HepG2 (cell line): ENCODE data around the gene PCNX1. TPM values are rescaled to one million over a fixed set of nuclear protein-coding genes. Genes with fewer than 3 reads are reported as not detected.
"Not testable (repeated sequence)": the region's sequence is repeated elsewhere in the genome, so short reads cannot be mapped to it uniquely, and the experiment has no call there.

Experiments used
- ATAC-seq: fragments of 200-7000 bp; cut with Tn5 transposase; 3 replicates; pipeline ENCODE4 v1.9.1; 2020; ENCODE audit warnings: mild to moderate bottlenecking, moderate library complexity
- BruUV-seq: library from RNA; stranded (reverse); fragments of 400-500 nt; replicated peaks from 2 replicates; lab custom pipeline; 2021; lab: Mats Ljungman, UMichigan
- CTCF ChIA-PET: fragments of 300-600 bp; formaldehyde crosslinking; extraction: SDS; loops from one replicate; lab custom pipeline; 2021; ENCODE audit warnings: low total read pairs, inconsistent platforms, low intra/inter-chr PET ratio; lab: Yijun Ruan, JAX
- POLR2A ChIA-PET: fragments of 350-600 bp; sonication (Branson Sonifier 250); formaldehyde crosslinking; loops from one replicate; lab custom pipeline; 2020; ENCODE audit warnings: antibody characterized with exemption, inconsistent platforms; lab: Yijun Ruan, JAX
- DNase-seq: peaks from one replicate; pipeline ENCODE4 v3.0.0-alpha.2; 2015; ENCODE audit warnings: low spot score
- FAIRE-seq: peaks from 3 replicates; lab custom pipeline; 2011; peaks lifted over from hg19 to GRCh38; lab: Jason Lieb, UNC
- H2AFZ ChIP-seq: one replicate; pipeline ENCODE4 v1.6.1; 2011; ENCODE audit warnings: low read length, inconsistent platforms
- H3K27ac ChIP-seq: fragments of 300-600 bp; 3 replicates; pipeline ENCODE4 v1.8.0; 2011; ENCODE audit warnings: mixed run types, mild to moderate bottlenecking, mixed read lengths, low read length, inconsistent platforms; ENCODE audit not compliant: insufficient read depth; ENCODE audit errors: extremely low read length
- H3K27me3 ChIP-seq, 2 experiments: fragments of 200-600 bp in 1 of 2; 2 replicates in 1 of 2; 3 replicates in 1 of 2; pipeline versions ENCODE4 v1.6.0 to v1.8.0; 2011; ENCODE audit warnings: low read length in 2 of 2, mild to moderate bottlenecking in 2 of 2, moderate library complexity in 2 of 2, inconsistent platforms in 1 of 2; ENCODE audit not compliant: insufficient read depth in 2 of 2, control insufficient read depth in 1 of 2
- H3K36me3 ChIP-seq, 2 experiments: fragments of 200-600 bp in 1 of 2; replicated peaks in 1 of 2; 2 replicates in 1 of 2; 3 replicates in 1 of 2; pipeline versions ENCODE4 v1.5.1 to v1.8.0; 2011; ENCODE audit warnings: low read length in 2 of 2, inconsistent platforms in 1 of 2; ENCODE audit not compliant: insufficient read depth in 2 of 2, control insufficient read depth in 1 of 2
- H3K4me1 ChIP-seq: 2 replicates; pipeline ENCODE4 v1.5.1; 2012; ENCODE audit warnings: low read length, inconsistent platforms; ENCODE audit not compliant: insufficient read depth
- H3K4me2 ChIP-seq: 2 replicates; pipeline ENCODE4 v1.6.0; 2011; ENCODE audit warnings: low read depth, low read length, inconsistent platforms
- H3K4me3 ChIP-seq, 3 experiments: fragments of 200-600 bp in 1 of 3; sonication (generic), shearing (Covaris generic) in 1 of 3; replicated peaks in 1 of 3; 2 replicates each; pipeline ENCODE4 v1.5.1; 2011 to 2016; ENCODE audit warnings: low read length in 3 of 3, inconsistent platforms in 2 of 3, low read depth in 2 of 3, mild to moderate bottlenecking in 2 of 3, control low read depth in 1 of 3, mixed read lengths in 1 of 3; ENCODE audit not compliant: insufficient read depth in 1 of 3
- H3K79me2 ChIP-seq: one replicate; pipeline ENCODE4 v1.6.1; 2011; ENCODE audit warnings: low read length, inconsistent platforms; ENCODE audit not compliant: insufficient read depth
- H3K9ac ChIP-seq: 2 replicates; pipeline ENCODE4 v1.6.0; 2011; ENCODE audit warnings: mild to moderate bottlenecking, low read depth, low read length, inconsistent platforms; ENCODE audit not compliant: insufficient read depth
- H3K9me3 ChIP-seq: 2 replicates; pipeline ENCODE4 v1.5.1; 2012; ENCODE audit warnings: mild to moderate bottlenecking, low read length
- H4K20me1 ChIP-seq: 2 replicates; pipeline ENCODE4 v1.6.0; 2011; ENCODE audit warnings: inconsistent platforms, mild to moderate bottlenecking, low read length, moderate library complexity; ENCODE audit not compliant: insufficient read depth
- GMEB1 ChIP-seq: sonication (generic); formaldehyde crosslinking; IDR thresholded peaks from 2 replicates; pipeline ENCODE4 v1.5.1; 2020; ENCODE audit warnings: missing genetic modification reagents, mild to moderate bottlenecking, borderline replicate concordance
- HOXD1 ChIP-seq: sonication (generic); formaldehyde crosslinking; IDR thresholded peaks from 2 replicates; pipeline ENCODE4 v1.5.0; 2020; ENCODE audit warnings: missing genetic modification reagents
- SKIL ChIP-seq: sonication (generic); formaldehyde crosslinking; IDR thresholded peaks from 2 replicates; pipeline ENCODE4 v1.8.0; 2022; ENCODE audit warnings: missing genetic modification reagents, mild to moderate bottlenecking, moderate library complexity, borderline replicate concordance
- TRIM22 ChIP-seq: fragments of 450-650 bp; IDR thresholded peaks from 2 replicates; pipeline ENCODE4 v1.6.1; 2017
- ZSCAN25 ChIP-seq: sonication (generic); formaldehyde crosslinking; IDR thresholded peaks from 2 replicates; pipeline ENCODE4 v1.8.0; 2022; ENCODE audit warnings: mild to moderate bottlenecking, missing genetic modification reagents
- WGBS: methylation state at CpG from one replicate; pipeline ENCODE4 v1.1.6; 2017; ENCODE audit warnings: low lambda C conversion rate; 5-methylcytosine and 5-hydroxymethylcytosine counted together
- in situ Hi-C: cut with HindIII; loops from 2 replicates; pipeline ENCODE4 v1.10.0; 2017; ENCODE audit warnings: low pct_unique_long_range_greater_than_20kb; ENCODE audit not compliant: extremely low pct_ligation_motif_present
- intact Hi-C: fragments of 100-400 bp; cut with micrococcal nuclease; formaldehyde crosslinking; loops from one replicate; pipeline ENCODE4 v1.10.0; 2022; ENCODE audit not compliant: unreplicated experiment
- polyA plus RNA-seq, 8 experiments: library from polyadenylated mRNA; depleted of rRNA in 3 of 8; stranded (reverse) in 7 of 8; unstranded in 1 of 8; fragments of >200 nt; fragmentation: Illumina TruSeq in 4 of 8; extraction: Trizol in 4 of 8; gene quantifications; 2 replicates each; pipeline versions ENCODE4 v1.2.1 to v1.2.3, GENCODE V29; 2011 to 2016; ENCODE audit warnings: low read depth in 4 of 8, missing spikeins in 1 of 8, mixed read lengths in 1 of 8; ENCODE audit not compliant: insufficient read depth in 1 of 8
- total RNA-seq, 5 experiments: library from RNA; depleted of rRNA; stranded (reverse); fragments of >200 nt; fragmentation: Illumina TruSeq; extraction: Trizol; gene quantifications; 2 replicates each; pipeline ENCODE4 v1.2.3, GENCODE V29; 2016; ENCODE audit warnings: low read depth in 1 of 5
- TF ChIP-seq, protein P1 (sequence below): sonication (generic); formaldehyde crosslinking; IDR thresholded peaks from 2 replicates; pipeline ENCODE4 v1.4.0; 2020; ENCODE audit warnings: mild to moderate bottlenecking, missing genetic modification reagents

The PCNX1 gene
- total and polyA plus RNA-seq, 2 of the 13 experiments (the other 11 are each of a cell fraction or from before 2014, with no cell fraction given), result 24.9 to 30.3 TPM

GRCh38 chr14:71123579-71124135 lies 216.4 kb downstream of the PCNX1 start:
- in situ Hi-C loops (no loop called here), intact Hi-C loops (no loop called here)
- ChIA-PET CTCF (no interaction called here), POLR2A (no interaction called here)
- Histone ChIP-seq H3K27ac (no peak overlapping the region), H3K9me3 (no peaks in the 10 kb centered on the region), H3K4me3 (no peak overlapping the region), H3K9ac (no peak overlapping the region), H3K4me1 (peaks cover 11% of the 10 kb centered on the region), H2AFZ (no peak overlapping the region), H4K20me1 (no peaks in the 10 kb centered on the region), H3K36me3 (no peaks in the 10 kb centered on the region), H3K79me2 (no peaks in the 10 kb centered on the region), H3K4me2 (no peak overlapping the region), H3K27me3 (no peaks in the 10 kb centered on the region)
- TF ChIP-seq SKIL (no peak), GMEB1 (no peak), HOXD1 (CRISPR knock-in tag) (no peak), TRIM22 (no peak), ZSCAN25 (CRISPR knock-in tag) (no peak)
- TF ChIP-seq, protein P1, sequence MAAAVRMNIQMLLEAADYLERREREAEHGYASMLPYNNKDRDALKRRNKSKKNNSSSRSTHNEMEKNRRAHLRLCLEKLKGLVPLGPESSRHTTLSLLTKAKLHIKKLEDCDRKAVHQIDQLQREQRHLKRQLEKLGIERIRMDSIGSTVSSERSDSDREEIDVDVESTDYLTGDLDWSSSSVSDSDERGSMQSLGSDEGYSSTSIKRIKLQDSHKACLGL, result no peak
- BruUV-seq, result no TSS peak
- DNase-seq (no peak), FAIRE-seq (no peak), ATAC-seq (peak; percentile 50)
- WGBS, result 89% methylated on average over 3 of the region's 4 CpGs

GRCh38 chr14:71129716-71130490 lies 222.6 kb downstream of the PCNX1 start:
- WGBS, result 77% methylated on average over 9 of the region's 9 CpGs
- in situ Hi-C loops, result loop anchor here (10.0 kb wide), 1 partner anchor 275 kb away; no protein-coding TSS in a partner anchor
- H3K9ac ChIP-seq, H4K20me1 ChIP-seq, DNase-seq, H3K27me3 ChIP-seq, ATAC-seq, H3K4me3 ChIP-seq, H3K4me2 ChIP-seq, H3K4me1 ChIP-seq, H3K9me3 ChIP-seq, H2AFZ ChIP-seq, POLR2A ChIA-PET, FAIRE-seq, H3K27ac ChIP-seq, H3K79me2 ChIP-seq, BruUV-seq, H3K36me3 ChIP-seq, CTCF ChIA-PET: not testable (repeated sequence)
- intact Hi-C loops, result loop anchor here (10.0 kb wide), 1 partner anchor 725 kb away; no protein-coding TSS in a partner anchor
